Measurements from ENCODE around the gene ST3GAL5. TPM values are rescaled to one million over a fixed set of nuclear protein-coding genes. Genes with fewer than 3 reads are reported as not detected.

Gene ST3GAL5
- total RNA-seq, 4 donors from 2014 or later: 38.6 to 56.4 (median 47.8) TPM

DNA sequence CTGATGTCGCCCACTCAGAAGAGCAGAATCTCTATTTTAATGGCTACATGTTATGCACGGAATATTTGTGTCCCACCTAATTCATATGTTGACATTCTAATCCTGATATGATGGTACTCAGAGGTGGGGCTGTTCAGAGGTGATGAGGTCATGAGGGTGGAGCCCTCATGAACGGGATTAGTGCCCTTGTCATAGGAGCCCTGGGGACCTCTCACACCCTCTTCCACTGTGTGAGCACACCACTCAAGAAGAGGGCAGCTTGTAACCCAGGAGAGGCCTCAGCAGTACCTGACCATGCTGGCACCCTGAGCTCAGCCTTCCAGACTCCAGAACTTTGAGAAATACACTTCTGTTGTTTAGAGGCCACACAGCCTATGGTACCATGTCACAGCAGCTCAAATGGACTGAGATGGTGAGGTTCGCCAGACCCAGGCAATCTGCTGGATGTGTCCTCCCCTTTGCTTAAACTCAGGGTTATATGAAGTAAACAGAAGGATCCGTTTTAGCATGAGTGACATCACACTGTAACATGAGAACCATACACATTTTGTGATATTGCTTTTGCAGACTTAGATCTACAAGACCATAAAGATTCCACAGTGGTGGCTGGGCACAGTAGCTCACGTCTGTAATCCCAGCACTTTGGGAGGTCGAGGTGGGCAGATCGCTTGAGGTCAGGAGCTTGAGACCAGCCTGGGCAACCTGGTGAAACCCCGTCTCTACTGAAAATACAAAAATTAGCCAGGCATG lies 86.3 kb downstream of the ST3GAL5 start:
- TF ChIP-seq, protein P1, sequence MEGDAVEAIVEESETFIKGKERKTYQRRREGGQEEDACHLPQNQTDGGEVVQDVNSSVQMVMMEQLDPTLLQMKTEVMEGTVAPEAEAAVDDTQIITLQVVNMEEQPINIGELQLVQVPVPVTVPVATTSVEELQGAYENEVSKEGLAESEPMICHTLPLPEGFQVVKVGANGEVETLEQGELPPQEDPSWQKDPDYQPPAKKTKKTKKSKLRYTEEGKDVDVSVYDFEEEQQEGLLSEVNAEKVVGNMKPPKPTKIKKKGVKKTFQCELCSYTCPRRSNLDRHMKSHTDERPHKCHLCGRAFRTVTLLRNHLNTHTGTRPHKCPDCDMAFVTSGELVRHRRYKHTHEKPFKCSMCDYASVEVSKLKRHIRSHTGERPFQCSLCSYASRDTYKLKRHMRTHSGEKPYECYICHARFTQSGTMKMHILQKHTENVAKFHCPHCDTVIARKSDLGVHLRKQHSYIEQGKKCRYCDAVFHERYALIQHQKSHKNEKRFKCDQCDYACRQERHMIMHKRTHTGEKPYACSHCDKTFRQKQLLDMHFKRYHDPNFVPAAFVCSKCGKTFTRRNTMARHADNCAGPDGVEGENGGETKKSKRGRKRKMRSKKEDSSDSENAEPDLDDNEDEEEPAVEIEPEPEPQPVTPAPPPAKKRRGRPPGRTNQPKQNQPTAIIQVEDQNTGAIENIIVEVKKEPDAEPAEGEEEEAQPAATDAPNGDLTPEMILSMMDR (IDR thresholded peaks at IDR 0.05; ENCODE audit: low read depth): no peak

DNA sequence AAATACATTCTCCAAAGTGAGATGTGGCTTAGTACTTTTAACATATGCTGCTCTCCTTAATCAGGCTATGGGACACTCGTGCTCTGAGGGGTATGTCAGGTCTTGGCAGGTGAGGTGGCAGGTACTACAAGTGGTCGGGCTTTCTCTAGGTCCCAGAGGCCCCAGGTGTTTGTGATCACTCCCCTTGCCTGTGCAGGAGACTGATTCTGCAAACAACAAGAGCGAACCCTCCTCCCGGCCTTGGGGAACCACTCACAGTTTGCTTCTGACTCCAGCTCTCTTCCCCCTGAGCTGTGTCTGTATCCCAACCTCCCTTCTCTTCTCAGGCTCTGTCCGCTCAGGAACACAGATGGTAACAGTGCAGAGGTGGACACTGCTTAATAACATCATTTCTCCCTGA lies 86.9 kb downstream of the ST3GAL5 start:
- TF ChIP-seq, protein P1 (IDR thresholded peaks at IDR 0.05; ENCODE audit: low read depth): no peak

DNA sequence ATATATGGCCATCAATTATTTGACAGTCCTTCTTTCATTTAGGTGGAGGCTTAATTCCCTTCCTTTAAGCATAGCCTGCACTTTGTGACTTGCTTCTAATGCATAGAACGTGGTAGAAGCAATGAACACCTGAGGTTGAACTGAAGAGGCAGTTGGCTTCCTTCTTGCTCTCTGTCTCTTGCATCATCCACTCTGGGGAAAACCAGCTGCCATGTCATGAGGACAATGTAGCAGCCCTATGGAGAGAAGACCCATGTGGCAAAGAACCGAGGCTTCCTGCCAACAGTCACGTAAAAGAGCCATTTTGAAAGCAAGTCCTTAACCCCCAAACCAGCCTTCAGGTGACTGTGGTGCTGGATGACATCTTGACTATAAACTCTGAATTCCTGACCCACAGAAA lies 88.2 kb downstream of the ST3GAL5 start:
- TF ChIP-seq, protein P1 (IDR thresholded peaks at IDR 0.05; ENCODE audit: low read depth): no peak

DNA sequence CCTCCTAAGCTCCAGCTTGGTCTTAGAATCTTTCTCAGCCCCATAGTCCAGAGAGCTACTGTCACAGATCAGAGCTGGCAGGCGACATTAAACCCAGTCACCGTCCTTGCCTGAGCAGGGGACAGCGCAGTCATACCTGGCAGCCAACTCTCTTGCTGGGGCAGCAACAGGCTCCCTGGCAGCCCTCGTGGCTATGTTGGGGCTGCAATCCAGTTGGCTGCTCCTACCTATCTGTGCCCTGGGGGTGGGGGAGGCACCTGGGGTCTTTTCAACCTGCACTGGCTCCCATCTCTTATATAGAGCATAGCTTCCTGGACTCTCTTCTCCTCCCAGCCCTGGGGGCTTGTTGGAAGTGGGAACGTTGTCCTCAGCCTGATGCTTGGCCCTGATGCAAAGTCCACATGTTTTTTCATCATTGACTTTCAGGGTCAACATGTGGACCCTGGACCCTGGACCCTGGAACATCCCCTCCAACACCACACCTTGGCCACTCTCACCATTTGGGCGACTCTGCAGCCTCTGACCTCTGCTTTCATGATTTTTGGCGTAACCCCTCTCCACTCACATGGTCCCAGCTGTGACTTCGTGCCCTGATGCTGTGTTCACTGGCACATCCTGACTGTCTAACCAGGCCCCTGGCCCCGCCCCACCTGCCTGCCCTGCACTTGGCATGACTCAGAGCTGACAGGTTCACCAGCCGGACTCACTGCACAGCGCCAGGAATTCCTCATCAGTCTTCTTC lies 89.4 kb downstream of the ST3GAL5 start:
- TF ChIP-seq, protein P1 (IDR thresholded peaks at IDR 0.05; ENCODE audit: low read depth): no peak

DNA sequence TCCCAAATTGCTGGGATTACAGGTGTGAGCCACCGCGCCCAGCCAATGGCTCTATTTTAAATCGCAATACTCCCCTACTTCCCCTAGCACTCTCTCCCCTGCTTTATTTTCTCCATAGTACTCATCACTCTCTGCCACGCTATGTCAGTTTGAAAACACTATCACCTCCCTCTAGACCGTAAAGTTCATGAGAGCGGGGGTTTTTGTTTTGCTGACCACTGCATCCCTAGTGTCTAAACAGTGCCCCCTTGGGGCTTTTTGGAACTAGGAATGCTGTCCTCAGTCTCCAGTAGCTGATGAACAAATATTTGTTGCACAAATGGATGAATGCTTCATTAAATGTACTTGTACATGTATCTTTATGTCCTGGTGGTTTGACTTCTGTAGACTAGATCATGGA lies 90.9 kb downstream of the ST3GAL5 start:
- TF ChIP-seq, protein P1 (IDR thresholded peaks at IDR 0.05; ENCODE audit: low read depth): no peak

DNA sequence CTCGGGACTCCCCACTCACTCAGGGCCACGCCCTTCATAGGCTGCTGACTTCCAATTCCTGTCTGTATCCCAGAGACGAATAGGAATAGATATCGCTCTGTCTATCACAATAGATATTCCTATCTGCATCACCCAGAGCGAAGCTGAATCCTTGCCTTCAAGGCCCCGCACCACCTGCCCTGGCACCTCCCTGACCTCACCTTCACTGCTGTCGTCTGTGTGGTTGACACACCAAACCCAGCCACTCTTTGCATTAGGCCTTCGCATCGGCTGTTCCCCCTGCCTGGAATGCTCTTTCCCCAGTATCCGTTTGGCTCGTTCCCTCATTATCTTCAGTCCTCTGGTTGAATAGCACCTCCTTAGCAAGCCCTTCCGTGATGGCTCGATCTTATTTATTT lies 91.5 kb downstream of the ST3GAL5 start:
- TF ChIP-seq, protein P1 (IDR thresholded peaks at IDR 0.05; ENCODE audit: low read depth): no peak
